Measurements from ENCODE around the gene RMDN2.
"Not testable (repeated sequence)": the region's sequence is repeated elsewhere in the genome, so short reads cannot be mapped to it uniquely, and the experiment has no call there.

Gene RMDN2

GRCh38 chr2:37997629-37998028 is 72.5 kb downstream of the RMDN2 start:
- DNase-seq = no peak

- DNase-seq = no peak
These were observed 75.6 kb downstream of the RMDN2 start for GRCh38 chr2:38000485-38001222.

- not testable (repeated sequence) for DNase-seq
These were observed 85.1 kb downstream of the RMDN2 start for GRCh38 chr2:38010187-38010586.

- no peak for DNase-seq
These were observed 85.9 kb downstream of the RMDN2 start for GRCh38 chr2:38010995-38011394.

- no peak for DNase-seq
These were observed 88.2 kb downstream of the RMDN2 start for GRCh38 chr2:38013158-38013752.

GRCh38 chr2:38016219-38016618 is 91.1 kb downstream of the RMDN2 start:
- no peak for DNase-seq

GRCh38 chr2:38017836-38018235 is 92.7 kb downstream of the RMDN2 start:
- DNase-seq = no peak

- DNase-seq = not testable (repeated sequence)
These were observed 95.4 kb downstream of the RMDN2 start for GRCh38 chr2:38020359-38021069.

GRCh38 chr2:38021589-38021988 is 96.5 kb downstream of the RMDN2 start:
- no peak for DNase-seq

GRCh38 chr2:38026846-38027245 is 101.8 kb downstream of the RMDN2 start:
- no peak for DNase-seq

GRCh38 chr2:38028829-38029228 is 103.7 kb downstream of the RMDN2 start:
- DNase-seq = no peak

GRCh38 chr2:38029512-38029911 is 104.4 kb downstream of the RMDN2 start:
- no peak for DNase-seq

- DNase-seq = no peak
These were observed 105.7 kb downstream of the RMDN2 start for GRCh38 chr2:38030635-38031355.

- DNase-seq = no peak
These were observed 107.9 kb downstream of the RMDN2 start for GRCh38 chr2:38032946-38033345.

GRCh38 chr2:38033646-38034045 is 108.6 kb downstream of the RMDN2 start:
- DNase-seq = no peak

GRCh38 chr2:38035968-38036367 is 110.9 kb downstream of the RMDN2 start:
- no peak for DNase-seq

GRCh38 chr2:38037325-38037724 is 112.2 kb downstream of the RMDN2 start:
- DNase-seq = no peak

GRCh38 chr2:38037757-38038621 is 112.9 kb downstream of the RMDN2 start:
- DNase-seq = peak; percentile 1

- DNase-seq = no peak
These were observed 113.6 kb downstream of the RMDN2 start for GRCh38 chr2:38038682-38039081.

- no peak for DNase-seq
These were observed 114.2 kb downstream of the RMDN2 start for GRCh38 chr2:38039121-38039910.

GRCh38 chr2:38045811-38046210 is 120.7 kb downstream of the RMDN2 start:
- DNase-seq = no peak

- DNase-seq = no peak
These were observed 131.1 kb downstream of the RMDN2 start for GRCh38 chr2:38056216-38056615.

Data from NCI-H1092 (cell line).